Stomach (tissue), 9 donors: ENCODE data around the gene GRIA1. TPM values are rescaled to one million over a fixed set of nuclear protein-coding genes. Genes with fewer than 3 reads are reported as not detected.

Experiments used
- DNase-seq, 2 donors: peaks; one replicate each; pipeline versions ENCODE4 v3.0.0 to v3.0.0-alpha.2; 2013 to 2019
- H3K27ac ChIP-seq, 5 donors: fragments of 200-600 bp in 4 of 5; sonication (generic) in 4 of 5; one replicate each; pipeline ENCODE4 v1.5.1; 2013 to 2019; ENCODE audit warnings: mild to moderate bottlenecking in 1 of 5, moderate library complexity in 1 of 5
- H3K27me3 ChIP-seq, 3 donors: fragments of 200-600 bp; sonication (generic); one replicate each; pipeline ENCODE4 v1.5.1; 2017 to 2019; ENCODE audit warnings: mixed run types in 1 of 3
- H3K36me3 ChIP-seq, 4 donors: fragments of 200-600 bp; sonication (generic); 1 replicate in 3 of 4; 2 replicates in 1 of 4; pipeline ENCODE4 v1.5.1; 2016 to 2019
- H3K4me1 ChIP-seq, 4 donors: fragments of 200-600 bp; sonication (generic); one replicate each; pipeline ENCODE4 v1.5.1; 2016 to 2019
- H3K4me3 ChIP-seq, 4 donors: fragments of 200-600 bp; sonication (generic) in 3 of 4; one replicate each; pipeline ENCODE4 v1.5.1; 2016 to 2019; ENCODE audit warnings: mild to moderate bottlenecking in 1 of 4
- H3K9me3 ChIP-seq, 4 donors: fragments of 200-600 bp; sonication (generic); one replicate each; pipeline ENCODE4 v1.5.1; 2016 to 2019
- CTCF ChIP-seq, 7 experiments: fragments of 450-650 bp in 4 of 7; fragments of 200-600 bp in 3 of 7; sonication (generic) in 3 of 7; IDR thresholded peaks; one replicate each; pipeline ENCODE4 v1.5.1; 2016 to 2019; ENCODE audit warnings: antibody characterized with exemption in 7 of 7, control low read depth in 2 of 7, mild to moderate bottlenecking in 1 of 7
- EP300 ChIP-seq: sonication (generic); formaldehyde crosslinking; IDR thresholded peaks from one replicate; pipeline ENCODE4 v1.6.1; 2017; ENCODE audit warnings: antibody characterized with exemption
- POLR2A ChIP-seq, 4 donors: fragments of 450-650 bp; IDR thresholded peaks; one replicate each; pipeline ENCODE4 v1.6.1; 2016; ENCODE audit warnings: antibody characterized with exemption in 4 of 4, control low read depth in 2 of 4, mild to moderate bottlenecking in 1 of 4, moderate library complexity in 1 of 4
- POLR2AphosphoS5 ChIP-seq, 3 donors: sonication (generic); formaldehyde crosslinking; IDR thresholded peaks; one replicate each; pipeline ENCODE4 v1.6.1; 2016; ENCODE audit warnings: antibody characterized with exemption in 3 of 3
- WGBS, 5 donors: extraction: QIAGEN DNeasy Blood & Tissue Kit in 3 of 5; methylation state at CpG; one replicate each; pipeline versions ENCODE4 v1.1.5 to v1.1.7; 2013 to 2018; 5-methylcytosine and 5-hydroxymethylcytosine counted together
- intact Hi-C: fragments of 100-400 bp; cut with DNase I; formaldehyde crosslinking; loops from one replicate; pipeline ENCODE4 v1.15.1; 2023; ENCODE audit warnings: low total_unique reads
- polyA plus RNA-seq, 3 donors: library from polyadenylated mRNA; stranded (reverse); fragments of 200-250 nt; gene quantifications; one replicate each; pipeline ENCODE4 v1.2.3, GENCODE V29; 2013
- total RNA-seq, 5 donors: library from RNA; depleted of rRNA; stranded (reverse); fragments of >200 nt; gene quantifications; one replicate each; pipeline versions ENCODE4 v1.1.0 to v1.2.3, GENCODE V29; 2014 to 2016
- donor health status: healthy with polysubstance abuse.
- donor health status: Bipolar disorder and iron deficiency.
- donor health status: healthy.

Gene GRIA1
- total and polyA plus RNA-seq, 8 donors, result 0.03 to 2.6 (median 0.29) TPM; not detected in 3

GRCh38 chr5:153775923-153776322, 285.5 kb downstream of the GRIA1 start:
- Histone ChIP-seq H3K9me3 (no peaks in the 10 kb centered on the region), H3K4me3 (no peak overlapping the region), H3K4me1 (no peaks in the 10 kb centered on the region), H3K27ac (no peak overlapping the region), H3K27me3 (no peaks in the 10 kb centered on the region), H3K36me3 (no peaks in the 10 kb centered on the region)
- intact Hi-C loops, result no loop called here
- 76 to 86% (median 81%) methylated on average over 7 of the region's 7 CpGs for WGBS, 5 donors
- no peak for DNase-seq
- TF ChIP-seq POLR2AphosphoS5 (IDR thresholded peaks at IDR 0.05) (no peak), EP300 (no peak), CTCF (IDR thresholded peaks at IDR 0.05) (no peak), POLR2A (IDR thresholded peaks at IDR 0.05) (no peak)

DNA sequence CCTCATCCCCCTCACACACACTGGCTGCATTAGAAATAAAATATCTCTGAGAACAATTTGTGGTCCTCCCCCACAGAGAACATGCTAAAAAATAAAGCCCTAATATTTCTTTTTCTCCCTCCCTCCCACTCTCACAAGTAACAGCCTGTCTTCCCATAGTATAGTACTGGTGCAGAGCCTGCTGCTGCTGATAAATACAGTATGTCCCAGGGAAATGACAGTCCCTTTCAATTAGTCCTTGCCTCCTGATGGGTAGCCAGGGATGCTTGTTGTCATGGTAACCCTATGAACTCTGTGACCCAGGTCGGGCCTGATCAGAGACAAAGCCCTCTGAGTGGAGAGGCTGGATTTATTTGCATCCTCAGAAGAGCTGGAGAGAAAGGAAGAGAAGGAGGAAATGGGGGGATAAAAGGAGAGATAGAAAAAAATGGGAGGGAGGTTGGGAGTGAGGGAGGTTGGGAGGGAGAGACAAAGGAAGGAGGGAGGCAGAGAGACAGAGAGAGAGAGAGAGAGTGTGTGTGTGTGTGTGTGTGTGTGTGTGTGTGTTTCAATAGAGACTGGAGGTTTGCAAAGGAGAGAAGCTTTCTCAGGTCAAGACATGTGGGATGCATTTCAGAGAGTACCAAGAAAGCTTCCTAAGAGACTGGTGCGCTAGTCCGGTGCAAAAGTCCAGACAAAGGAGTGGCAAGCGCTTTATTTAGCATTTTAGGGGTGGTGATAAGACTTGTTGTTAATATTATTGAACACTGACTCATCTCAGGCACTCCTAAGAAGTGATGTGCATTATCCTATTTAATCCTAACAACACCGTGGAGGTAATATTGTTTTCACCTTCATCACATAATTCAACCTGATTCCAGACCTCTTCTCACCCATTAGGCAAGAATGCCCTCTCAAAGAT, 287.5 kb downstream of the GRIA1 start:
- 62 to 71% (median 65%) methylated on average over 5 of the region's 5 CpGs for WGBS, 5 donors
- Histone ChIP-seq H3K4me1 (no peaks in the 10 kb centered on the region), H3K27ac (no peak overlapping the region), H3K4me3 (no peak overlapping the region), H3K36me3 (no peaks in the 10 kb centered on the region), H3K9me3 (no peaks in the 10 kb centered on the region), H3K27me3 (no peaks in the 10 kb centered on the region)
- intact Hi-C loops, result no loop called here
- DNase-seq, result no peak
- no peak for TF ChIP-seq EP300
- TF ChIP-seq POLR2A (IDR thresholded peaks at IDR 0.05), result no peak
- no peak for TF ChIP-seq CTCF (IDR thresholded peaks at IDR 0.05)
- no peak for TF ChIP-seq POLR2AphosphoS5 (IDR thresholded peaks at IDR 0.05)

- intact Hi-C loops, result no loop called here
Measured at GRCh38 chr5:153779836-153780235, 289.4 kb downstream of the GRIA1 start.

More at GRCh38 chr5:153779836-153780235, 289.4 kb downstream of the GRIA1 start:
- Histone ChIP-seq H3K4me1 (no peaks in the 10 kb centered on the region), H3K27me3 (no peaks in the 10 kb centered on the region), H3K4me3 (no peak overlapping the region), H3K27ac (no peak overlapping the region), H3K9me3 (no peaks in the 10 kb centered on the region), H3K36me3 (no peaks in the 10 kb centered on the region)
- WGBS, 5 donors, result 47 to 67% (median 64%) methylated on average over 2 of the region's 2 CpGs
- TF ChIP-seq EP300 (no peak), CTCF (IDR thresholded peaks at IDR 0.05) (no peak), POLR2AphosphoS5 (IDR thresholded peaks at IDR 0.05) (no peak), POLR2A (IDR thresholded peaks at IDR 0.05) (no peak)
- no peak for DNase-seq
